Epithelial cell of proximal tubule (primary cell): ENCODE measurements around the gene PTPRT. TPM values are rescaled to one million over a fixed set of nuclear protein-coding genes. Genes with fewer than 3 reads are reported as not detected.

Source experiments
- DNase-seq: peaks from one replicate; pipeline ENCODE4 v3.0.0-alpha.2; 2011; ENCODE audit warnings: low read depth
- H3K4me3 ChIP-seq: 2 replicates; pipeline ENCODE4 v1.5.1; 2011; ENCODE audit warnings: low read depth, mild to moderate bottlenecking, low read length
- total RNA-seq: library from RNA; depleted of rRNA; stranded (reverse); fragments of >200 nt; gene quantifications from 2 replicates; pipeline ENCODE4 v1.2.3, GENCODE V29; 2015
- TF ChIP-seq, protein P1 (sequence below): conservative IDR thresholded peaks from 2 replicates; pipeline ENCODE4 v1.5.1; 2012; ENCODE audit warnings: low read depth, mild to moderate bottlenecking, low read length

The PTPRT gene
- total RNA-seq, 1 donor from 2014 or later: not detected

DNA sequence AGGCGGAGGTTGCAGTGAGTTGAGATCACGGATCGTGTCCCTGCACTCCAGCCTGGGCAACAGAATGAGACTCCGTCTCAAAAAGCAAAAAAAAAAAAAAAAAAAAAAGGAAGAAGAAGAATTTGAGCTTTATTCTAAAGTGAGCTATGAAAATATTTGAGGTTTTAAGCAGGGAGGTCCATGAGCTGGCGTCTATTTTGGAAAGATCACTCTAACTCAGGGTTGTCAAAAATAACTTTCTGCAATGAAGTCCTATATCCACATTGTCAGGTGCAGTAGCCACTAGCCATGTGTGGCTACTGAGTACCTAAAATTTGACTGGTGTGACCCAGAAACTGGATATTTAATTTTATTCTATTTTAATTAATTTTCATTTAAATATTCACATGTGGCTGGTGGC, 217.1 kb downstream of the PTPRT start:
- DNase-seq: no peak
- TF ChIP-seq, protein P1, sequence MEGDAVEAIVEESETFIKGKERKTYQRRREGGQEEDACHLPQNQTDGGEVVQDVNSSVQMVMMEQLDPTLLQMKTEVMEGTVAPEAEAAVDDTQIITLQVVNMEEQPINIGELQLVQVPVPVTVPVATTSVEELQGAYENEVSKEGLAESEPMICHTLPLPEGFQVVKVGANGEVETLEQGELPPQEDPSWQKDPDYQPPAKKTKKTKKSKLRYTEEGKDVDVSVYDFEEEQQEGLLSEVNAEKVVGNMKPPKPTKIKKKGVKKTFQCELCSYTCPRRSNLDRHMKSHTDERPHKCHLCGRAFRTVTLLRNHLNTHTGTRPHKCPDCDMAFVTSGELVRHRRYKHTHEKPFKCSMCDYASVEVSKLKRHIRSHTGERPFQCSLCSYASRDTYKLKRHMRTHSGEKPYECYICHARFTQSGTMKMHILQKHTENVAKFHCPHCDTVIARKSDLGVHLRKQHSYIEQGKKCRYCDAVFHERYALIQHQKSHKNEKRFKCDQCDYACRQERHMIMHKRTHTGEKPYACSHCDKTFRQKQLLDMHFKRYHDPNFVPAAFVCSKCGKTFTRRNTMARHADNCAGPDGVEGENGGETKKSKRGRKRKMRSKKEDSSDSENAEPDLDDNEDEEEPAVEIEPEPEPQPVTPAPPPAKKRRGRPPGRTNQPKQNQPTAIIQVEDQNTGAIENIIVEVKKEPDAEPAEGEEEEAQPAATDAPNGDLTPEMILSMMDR: no peak
- no peak overlapping the region for H3K4me3 ChIP-seq

DNA sequence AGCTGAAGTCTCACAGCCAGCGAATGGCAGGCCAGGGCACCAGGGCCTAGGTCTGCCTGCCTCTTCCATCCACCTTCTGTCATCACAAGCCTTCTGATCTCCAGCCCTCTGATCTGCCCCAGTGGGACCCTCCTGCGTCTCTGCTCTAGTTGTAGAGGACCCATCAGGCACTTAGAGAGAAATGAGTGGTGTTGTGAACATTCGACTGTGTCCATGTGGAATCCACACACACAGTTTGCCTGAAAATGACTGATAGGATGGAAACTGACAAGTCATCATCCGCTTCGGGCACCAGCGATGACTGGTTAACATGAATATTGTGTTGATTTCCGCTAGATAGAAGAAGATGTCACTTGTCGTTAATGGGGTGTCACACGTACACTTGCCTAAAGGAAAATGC, 221.0 kb downstream of the PTPRT start:
- DNase-seq: no peak
- no peak overlapping the region for H3K4me3 ChIP-seq
- TF ChIP-seq, protein P1: no peak

DNA sequence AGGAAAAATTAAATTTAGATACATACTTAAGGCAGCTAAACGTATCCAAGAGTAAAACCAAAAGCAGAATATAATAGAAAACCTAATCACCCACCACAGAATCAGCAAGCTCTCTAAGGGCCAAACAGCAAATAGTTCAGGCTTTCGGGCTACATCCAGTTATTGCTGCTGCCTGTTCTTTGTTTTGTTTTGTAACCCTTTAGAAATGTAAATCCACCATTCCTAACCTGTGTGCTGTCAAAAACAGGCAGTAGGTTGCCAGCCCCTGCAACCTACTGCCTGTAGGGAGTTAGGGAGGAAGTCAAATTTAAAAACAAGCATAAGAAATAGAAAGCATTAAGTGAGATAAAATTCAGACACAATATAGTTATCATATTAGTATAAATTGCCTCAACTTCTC, 225.9 kb downstream of the PTPRT start:
- TF ChIP-seq, protein P1: no peak
- no peak overlapping the region for H3K4me3 ChIP-seq
- no peak for DNase-seq

DNA sequence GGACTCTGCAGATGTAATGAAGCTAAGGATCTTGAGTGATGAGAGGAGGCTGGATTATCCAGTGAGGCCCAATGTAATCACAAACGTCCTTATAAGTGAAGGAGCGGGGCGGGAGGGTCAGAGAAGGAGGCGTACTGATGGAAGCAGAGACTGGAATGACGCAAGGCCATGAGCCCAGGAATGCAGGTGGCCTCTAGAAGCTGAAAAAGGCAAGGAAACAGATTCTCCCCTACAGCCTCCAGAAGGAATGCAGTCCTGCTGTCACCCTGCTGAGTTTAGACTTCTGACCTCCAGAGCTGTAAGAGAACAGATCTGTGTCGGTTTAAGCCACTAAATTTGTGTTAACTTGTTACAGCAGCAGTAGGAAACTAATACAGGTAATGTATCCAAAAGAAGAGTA, 227.9 kb downstream of the PTPRT start:
- DNase-seq: no peak
- TF ChIP-seq, protein P1: no peak
- H3K4me3 ChIP-seq: no peak overlapping the region

DNA sequence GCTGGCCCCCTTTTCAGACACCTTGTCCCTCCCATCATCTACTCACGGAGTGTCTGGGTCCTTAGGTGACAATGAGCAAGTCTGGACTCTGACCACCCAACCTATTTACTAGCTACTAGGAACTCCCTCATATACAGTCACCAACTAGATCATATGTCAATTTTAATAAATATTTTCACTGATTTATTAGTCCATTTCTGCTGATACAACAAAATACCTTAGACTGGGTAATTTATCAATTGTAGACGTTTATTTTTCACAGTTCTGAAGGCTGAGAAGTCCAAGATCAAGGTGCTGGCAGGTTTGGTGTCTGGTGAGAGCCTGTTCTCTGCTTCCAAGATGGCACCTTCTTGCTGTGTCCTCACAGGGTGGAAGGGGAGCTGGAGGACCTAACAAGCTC, 229.7 kb downstream of the PTPRT start:
- TF ChIP-seq, protein P1: no peak
- no peak overlapping the region for H3K4me3 ChIP-seq
- DNase-seq: no peak

DNA sequence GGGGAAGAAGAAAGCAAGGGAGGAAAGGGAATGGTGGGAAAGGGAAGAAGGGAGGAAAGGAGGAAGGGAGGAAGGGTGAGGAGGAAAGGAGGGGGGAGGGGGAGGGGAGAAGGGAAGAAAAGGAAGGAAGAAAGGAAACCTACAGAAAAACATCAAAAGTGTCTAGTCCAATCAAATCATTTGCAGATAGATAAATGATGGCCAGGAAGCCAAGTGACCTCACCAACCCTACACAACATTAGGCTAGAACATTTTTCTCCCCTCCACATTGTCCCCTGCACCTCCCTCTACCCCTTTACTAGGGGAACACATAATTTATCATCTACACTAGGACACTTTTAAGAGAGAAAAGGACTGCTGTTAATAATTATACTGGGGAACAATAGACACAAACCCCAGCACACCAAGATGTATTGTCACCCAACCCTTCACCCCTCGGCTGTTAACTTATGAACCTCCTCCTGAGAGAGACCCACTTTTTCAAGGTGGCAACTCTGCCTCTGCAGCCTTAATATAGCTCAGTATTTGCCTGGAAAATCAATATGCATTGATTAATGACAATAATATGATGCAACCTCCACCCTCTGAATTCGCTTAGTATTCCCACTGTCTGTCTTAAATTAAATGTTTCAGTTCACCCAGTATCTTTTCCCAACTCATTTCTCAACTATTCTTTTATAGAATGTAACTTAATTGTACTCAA, 231.2 kb downstream of the PTPRT start:
- DNase-seq: no peak
- TF ChIP-seq, protein P1: no peak
- H3K4me3 ChIP-seq: no peak overlapping the region

DNA sequence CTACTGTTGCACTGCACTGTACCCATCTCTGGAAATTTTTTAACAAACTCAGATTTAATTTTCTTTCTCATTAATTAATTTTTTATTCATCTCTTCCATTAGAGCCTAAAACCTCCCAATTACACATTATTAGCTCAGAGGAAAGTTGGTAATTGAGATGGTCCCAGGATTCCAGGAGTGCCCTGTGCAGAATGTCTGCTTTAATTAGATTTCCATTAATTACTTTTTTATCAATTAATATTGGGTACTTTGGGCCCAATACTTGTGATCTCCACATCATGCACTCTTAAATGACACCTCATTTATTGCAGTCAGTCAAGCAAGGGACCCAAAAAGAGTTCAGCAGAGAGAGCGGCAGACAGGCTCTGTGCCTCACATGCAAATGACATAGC, 232.0 kb downstream of the PTPRT start:
- DNase-seq: no peak
- TF ChIP-seq, protein P1: no peak
- no peak overlapping the region for H3K4me3 ChIP-seq
